ENCODE results near the gene ZCCHC2. TPM values are rescaled to one million over a fixed set of nuclear protein-coding genes. Genes with fewer than 3 reads are reported as not detected.
A peak's percentile ranks its signal among the peaks of the same experiment; 100 is the strongest.

Gene ZCCHC2
- total and polyA plus RNA-seq, 2 experiments from 2014 or later: 3.3 to 14.9 TPM

GRCh38 chr18:62584241-62585120 lies 61.7 kb downstream of the ZCCHC2 start:
- Histone ChIP-seq H3K9me2 (replicated peaks; ENCODE audit: insufficient read depth) (no peaks in the 10 kb centered on the region), H3K27ac (no peak overlapping the region), H3K27me3 (no peaks in the 10 kb centered on the region), H3K4me2 (peak overlapping the region; percentile 66), H3K9me3 (ENCODE audit: low read depth) (no peaks in the 10 kb centered on the region), H3K79me2 (no peaks in the 10 kb centered on the region), H2AFZ (peak overlapping the region; percentile 79), H3K4me1 (ENCODE audit: insufficient read depth) (no peaks in the 10 kb centered on the region), H3K4me3 (no peak overlapping the region), H4K20me1 (ENCODE audit: insufficient read depth, poor library complexity, severe bottlenecking) (no peaks in the 10 kb centered on the region), H3K36me3 (replicated peaks; ENCODE audit: insufficient read depth, low read depth) (no peaks in the 10 kb centered on the region)
- 39% methylated on average over 23 of the region's 23 CpGs for WGBS (ENCODE audit: low lambda C conversion rate, missing lambda C conversion rate)
- DNase-seq (ENCODE audit: low spot score): peak; percentile 90
- TF ChIP-seq CTCF (IDR thresholded peaks at IDR 0.05; ENCODE audit: poor library complexity): peak; percentile 97
- no peak for TF ChIP-seq EZH2 (IDR thresholded peaks at IDR 0.05; ENCODE audit: borderline replicate concordance)

GRCh38 chr18:62585274-62586150 lies 62.7 kb downstream of the ZCCHC2 start:
- H3K36me3 ChIP-seq (replicated peaks; ENCODE audit: insufficient read depth, low read depth): no peaks in the 10 kb centered on the region
- DNase-seq (ENCODE audit: low spot score): no peak
- no peaks in the 10 kb centered on the region for H3K27me3 ChIP-seq
- H3K79me2 ChIP-seq: no peaks in the 10 kb centered on the region
- no peak overlapping the region for H3K27ac ChIP-seq
- no peaks in the 10 kb centered on the region for H3K9me2 ChIP-seq (replicated peaks; ENCODE audit: insufficient read depth)
- no peak for TF ChIP-seq CTCF (IDR thresholded peaks at IDR 0.05; ENCODE audit: poor library complexity)
- TF ChIP-seq EZH2 (IDR thresholded peaks at IDR 0.05; ENCODE audit: borderline replicate concordance): no peak
- no peak for TF ChIP-seq EZH2phosphoT487 (IDR thresholded peaks at IDR 0.05; ENCODE audit: low read depth, severe bottlenecking, unreplicated experiment)
- H3K4me3 ChIP-seq: no peak overlapping the region
- 88% methylated on average over 16 of the region's 16 CpGs for WGBS (ENCODE audit: low lambda C conversion rate, missing lambda C conversion rate)
- no peaks in the 10 kb centered on the region for H4K20me1 ChIP-seq (ENCODE audit: insufficient read depth, poor library complexity, severe bottlenecking)
- no peaks in the 10 kb centered on the region for H3K9me3 ChIP-seq (ENCODE audit: low read depth)
- H3K4me2 ChIP-seq: peak overlapping the region; percentile 26
- no peaks in the 10 kb centered on the region for H3K4me1 ChIP-seq (ENCODE audit: insufficient read depth)
- H2AFZ ChIP-seq: no peak overlapping the region

DNA sequence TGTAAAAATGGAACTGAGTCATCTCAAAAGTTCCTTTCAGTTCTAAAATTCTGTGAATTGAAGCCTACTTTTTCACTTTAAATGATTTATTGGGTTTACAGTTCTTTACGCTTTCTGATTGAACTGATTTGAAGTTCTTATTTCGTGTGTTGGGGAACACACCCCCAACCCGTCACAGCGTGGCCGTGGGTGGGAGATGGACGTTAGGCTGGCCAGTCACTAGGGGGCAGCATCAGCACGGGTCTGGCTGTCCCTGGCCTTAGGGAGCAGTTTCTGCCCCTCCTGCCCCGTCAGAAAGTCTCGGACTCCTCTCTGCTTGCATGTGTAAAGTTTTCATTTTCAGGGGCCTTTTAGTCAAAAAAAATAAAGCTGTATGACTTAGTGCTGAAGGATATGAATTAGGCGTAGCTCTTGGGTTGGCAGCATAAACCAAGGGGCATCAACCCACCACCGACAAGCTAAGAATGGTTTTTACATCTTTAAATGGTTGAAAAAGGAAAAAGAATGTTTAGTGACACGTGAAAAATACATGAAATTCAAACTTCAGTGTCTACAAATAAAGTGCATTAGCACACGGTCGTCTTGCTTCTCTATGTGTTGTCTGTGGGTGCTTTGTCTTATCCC lies 63.4 kb downstream of the ZCCHC2 start:
- Histone ChIP-seq H3K27me3 (no peaks in the 10 kb centered on the region), H3K4me2 (peak overlapping the region; percentile 26), H3K4me3 (no peak overlapping the region), H3K36me3 (replicated peaks; ENCODE audit: insufficient read depth, low read depth) (no peaks in the 10 kb centered on the region), H3K9me2 (replicated peaks; ENCODE audit: insufficient read depth) (no peaks in the 10 kb centered on the region), H4K20me1 (ENCODE audit: insufficient read depth, poor library complexity, severe bottlenecking) (no peaks in the 10 kb centered on the region), H3K9me3 (ENCODE audit: low read depth) (no peaks in the 10 kb centered on the region), H2AFZ (no peak overlapping the region), H3K79me2 (no peaks in the 10 kb centered on the region), H3K27ac (no peak overlapping the region), H3K4me1 (ENCODE audit: insufficient read depth) (no peaks in the 10 kb centered on the region)
- peak; percentile 89 for DNase-seq (ENCODE audit: low spot score)
- 31% methylated on average over 14 of the region's 14 CpGs for WGBS (ENCODE audit: low lambda C conversion rate, missing lambda C conversion rate)
- TF ChIP-seq EZH2 (IDR thresholded peaks at IDR 0.05; ENCODE audit: borderline replicate concordance) (no peak), CTCF (IDR thresholded peaks at IDR 0.05; ENCODE audit: poor library complexity) (peak; percentile 91)

Data from hepatocyte (in vitro differentiated cells).